H1 (cell line): Measurements from ENCODE around the gene SBK1. TPM values are rescaled to one million over a fixed set of nuclear protein-coding genes. Genes with fewer than 3 reads are reported as not detected.

Experiments
- CTCF ChIA-PET: fragments of 300-600 bp; sonication (Branson Sonifier 250); formaldehyde crosslinking; loops from one replicate; lab custom pipeline; 2021; ENCODE audit not compliant: partially characterized antibody; lab: Charles Lee
- POLR2A ChIA-PET: fragments of 300-600 bp; sonication (Branson Sonifier 250); formaldehyde crosslinking; loops from one replicate; lab custom pipeline; 2021; ENCODE audit warnings: inconsistent platforms; ENCODE audit not compliant: partially characterized antibody; lab: Charles Lee
- DNase-seq, 2 experiments: peaks; one replicate each; pipeline versions ENCODE4 v3.0.0 to v3.0.0-alpha.2; 2010 to 2022; ENCODE audit warnings: low spot score in 2 of 2, low read depth in 1 of 2, mixed read lengths in 1 of 2
- FAIRE-seq: peaks from 2 replicates; lab custom pipeline; 2011; peaks lifted over from hg19 to GRCh38; lab: Jason Lieb, UNC
- H2AFZ ChIP-seq: 2 replicates; pipeline ENCODE4 v1.8.1; 2012; ENCODE audit warnings: low read length, inconsistent platforms
- H2AK5ac ChIP-seq: 2 replicates; pipeline ENCODE4 v1.6.1; 2013; ENCODE audit warnings: low read depth, low read length
- H2BK120ac ChIP-seq: replicated peaks from 2 replicates; pipeline ENCODE3; 2013; ENCODE audit warnings: low read depth, low read length, inconsistent platforms
- H2BK12ac ChIP-seq: 2 replicates; pipeline ENCODE4 v1.6.1; 2013; ENCODE audit warnings: low read depth, low read length
- H2BK15ac ChIP-seq: 2 replicates; pipeline ENCODE4 v1.6.1; 2013; ENCODE audit warnings: low read length
- H2BK20ac ChIP-seq: 2 replicates; pipeline ENCODE4 v1.6.1; 2013; ENCODE audit warnings: low read length
- H2BK5ac ChIP-seq: 2 replicates; pipeline ENCODE4 v1.6.1; 2013; ENCODE audit warnings: low read depth, low read length
- H3K14ac ChIP-seq: 2 replicates; pipeline ENCODE4 v1.6.1; 2013; ENCODE audit warnings: inconsistent platforms; ENCODE audit not compliant: insufficient read length
- H3K18ac ChIP-seq: 2 replicates; pipeline ENCODE4 v1.6.1; 2013; ENCODE audit warnings: low read length; ENCODE audit errors: extremely low read depth
- H3K23ac ChIP-seq: 2 replicates; pipeline ENCODE4 v1.6.1; 2013; ENCODE audit warnings: inconsistent platforms; ENCODE audit not compliant: insufficient read length
- H3K23me2 ChIP-seq: 2 replicates; pipeline ENCODE4 v1.6.1; 2013; ENCODE audit warnings: low read depth, low read length
- H3K27ac ChIP-seq: 2 replicates; pipeline ENCODE4 v1.6.1; 2011; ENCODE audit warnings: low read depth, low read length, inconsistent platforms
- H3K27me3 ChIP-seq, 4 experiments: replicated peaks in 1 of 4; 1 replicate in 1 of 4; 2 replicates in 3 of 4; pipeline versions ENCODE4 v1.6.1 to v1.8.1; 2011 to 2013; ENCODE audit warnings: low read length in 3 of 4, mild to moderate bottlenecking in 3 of 4, inconsistent platforms in 2 of 4, mixed read lengths in 2 of 4, moderate library complexity in 1 of 4; ENCODE audit not compliant: control insufficient read depth in 3 of 4, insufficient read depth in 3 of 4; ENCODE audit errors: extremely low read depth in 1 of 4
- H3K36me3 ChIP-seq, 4 experiments: 2 replicates each; pipeline versions ENCODE4 v1.6.1 to v1.8.1; 2011 to 2013; ENCODE audit warnings: mild to moderate bottlenecking in 4 of 4, low read length in 3 of 4, moderate library complexity in 2 of 4, control low read depth in 1 of 4, inconsistent platforms in 1 of 4; ENCODE audit not compliant: insufficient read depth in 4 of 4, control insufficient read depth in 2 of 4
- H3K4ac ChIP-seq: replicated peaks from 2 replicates; pipeline ENCODE3; 2013; ENCODE audit warnings: low read length, low read depth, mixed read lengths, inconsistent platforms; ENCODE audit not compliant: insufficient read length
- H3K4me1 ChIP-seq, 4 experiments: replicated peaks in 1 of 4; 1 replicate in 1 of 4; 2 replicates in 3 of 4; pipeline versions ENCODE4 v1.6.1 to v1.8.1; 2011 to 2013; ENCODE audit warnings: low read length in 3 of 4, inconsistent platforms in 2 of 4, mixed read lengths in 1 of 4; ENCODE audit not compliant: insufficient read depth in 4 of 4, control insufficient read depth in 3 of 4
- H3K4me2 ChIP-seq, 2 experiments: 2 replicates each; pipeline versions ENCODE4 v1.6.1 to v1.8.1; 2011 to 2013; ENCODE audit warnings: low read depth in 2 of 2, low read length in 2 of 2, control low read depth in 1 of 2, inconsistent platforms in 1 of 2, mild to moderate bottlenecking in 1 of 2; ENCODE audit not compliant: insufficient read depth in 1 of 2
- H3K4me3 ChIP-seq, 4 experiments: fragments of 200-600, 300-600 bp in 1 of 4; sonication (generic), shearing (Covaris generic), sonication (Bioruptor Twin) in 1 of 4; 2 replicates each; pipeline versions ENCODE4 v1.5.1 to v1.8.1; 2011 to 2016; ENCODE audit warnings: low read length in 4 of 4, low read depth in 3 of 4, control low read depth in 2 of 4, inconsistent platforms in 2 of 4, mild to moderate bottlenecking in 2 of 4, mixed read lengths in 1 of 4, moderate library complexity in 1 of 4; ENCODE audit not compliant: insufficient read depth in 2 of 4; ENCODE audit errors: extremely low read depth in 1 of 4
- H3K56ac ChIP-seq: replicated peaks from 2 replicates; pipeline ENCODE3; 2013; ENCODE audit warnings: low read depth, mild to moderate bottlenecking, mixed read lengths, low read length, inconsistent platforms; ENCODE audit not compliant: insufficient read length
- H3K79me1 ChIP-seq: 2 replicates; pipeline ENCODE4 v1.6.1; 2013; ENCODE audit warnings: low read depth, low read length, control low read depth
- H3K79me2 ChIP-seq, 2 experiments: 2 replicates each; pipeline versions ENCODE4 v1.6.1 to v1.8.1; 2012 to 2013; ENCODE audit warnings: low read length in 2 of 2, mild to moderate bottlenecking in 2 of 2, inconsistent platforms in 1 of 2; ENCODE audit not compliant: insufficient read depth in 2 of 2, control insufficient read depth in 1 of 2
- H3K9ac ChIP-seq, 4 experiments: replicated peaks in 1 of 4; 1 replicate in 1 of 4; 2 replicates in 3 of 4; pipeline versions ENCODE4 v1.6.1 to v1.8.1; 2011 to 2013; ENCODE audit warnings: low read depth in 3 of 4, low read length in 3 of 4, control low read depth in 2 of 4, mild to moderate bottlenecking in 2 of 4, moderate library complexity in 2 of 4, inconsistent platforms in 1 of 4; ENCODE audit errors: extremely low read depth in 1 of 4
- H3K9me3 ChIP-seq, 2 experiments: 2 replicates each; pipeline versions ENCODE4 v1.6.1 to v1.8.1; 2012 to 2013; ENCODE audit warnings: mild to moderate bottlenecking in 2 of 2, moderate library complexity in 2 of 2, control low read depth in 1 of 2, inconsistent platforms in 1 of 2, low read depth in 1 of 2, low read length in 1 of 2, mixed read lengths in 1 of 2; ENCODE audit not compliant: insufficient read depth in 2 of 2
- H4K20me1 ChIP-seq, 2 experiments: replicated peaks in 1 of 2; 2 replicates each; pipeline versions ENCODE3 to v1.8.1; 2011 to 2013; ENCODE audit warnings: inconsistent platforms in 2 of 2, low read length in 2 of 2, mild to moderate bottlenecking in 1 of 2; ENCODE audit not compliant: insufficient read depth in 2 of 2, control insufficient read depth in 1 of 2
- H4K5ac ChIP-seq: 2 replicates; pipeline ENCODE4 v1.6.1; 2013; ENCODE audit warnings: low read length, low read depth, mixed read lengths, inconsistent platforms; ENCODE audit not compliant: insufficient read length
- H4K8ac ChIP-seq: 2 replicates; pipeline ENCODE4 v1.8.0; 2013; ENCODE audit warnings: mild to moderate bottlenecking, moderate library complexity, low read length, inconsistent platforms; ENCODE audit not compliant: insufficient read depth; ENCODE audit errors: extremely low read depth
- H4K91ac ChIP-seq: replicated peaks from 2 replicates; pipeline ENCODE3; 2013; ENCODE audit warnings: low read length, mixed read lengths, inconsistent platforms; ENCODE audit not compliant: insufficient read length
- ASH2L ChIP-seq: fragments of 200-600, 300-600 bp; sonication (generic); IDR thresholded peaks from one replicate; pipeline ENCODE4 v1.7.1; 2017; ENCODE audit warnings: low read length
- CBX8 ChIP-seq: fragments of 300-800, 300-1000 bp; sonication (generic); IDR thresholded peaks from 2 replicates; pipeline ENCODE4 v1.7.1; 2016; ENCODE audit warnings: low read depth, low read length, borderline replicate concordance
- EP300 ChIP-seq, 2 experiments: IDR thresholded peaks; 1 replicate in 1 of 2; 2 replicates in 1 of 2; pipeline ENCODE4 v1.6.1; 2011 to 2012; ENCODE audit warnings: low read depth in 2 of 2, low read length in 2 of 2, mild to moderate bottlenecking in 2 of 2, borderline replicate concordance in 1 of 2, inconsistent platforms in 1 of 2, moderate library complexity in 1 of 2
- KDM1A ChIP-seq: fragments of 200-600, 300-600 bp; sonication (generic); IDR thresholded peaks from 2 replicates; pipeline ENCODE4 v1.7.1; 2016; ENCODE audit warnings: mild to moderate bottlenecking, low read length, borderline replicate concordance
- PHF8 ChIP-seq: fragments of 200-600 bp; sonication (generic); conservative IDR thresholded peaks from 2 replicates; pipeline ENCODE4 v1.7.1; 2012; ENCODE audit warnings: low read depth, mild to moderate bottlenecking, inconsistent platforms, low read length, moderate library complexity
- SIRT6 ChIP-seq: IDR thresholded peaks from one replicate; pipeline ENCODE4 v1.7.1; 2012; ENCODE audit warnings: low read length, inconsistent platforms
- SP4 ChIP-seq: IDR thresholded peaks from 2 replicates; pipeline ENCODE4 v1.6.1; 2012; ENCODE audit warnings: low read length, inconsistent platforms
- TEAD4 ChIP-seq: IDR thresholded peaks from 2 replicates; pipeline ENCODE4 v1.6.1; 2012; ENCODE audit warnings: low read depth, low read length, inconsistent platforms, mixed read lengths
- WGBS, 2 experiments: shearing (Covaris generic) in 1 of 2; methylation state at CpG; one replicate each; pipeline versions ENCODE4 v1.1.6 to v1.1.7; 2013 to 2015; ENCODE audit warnings: low lambda C conversion rate in 2 of 2, mixed read lengths in 2 of 2, inconsistent platforms in 1 of 2, low coverage in 1 of 2, missing lambda C conversion rate in 1 of 2; ENCODE audit not compliant: insufficient replicate concordance in 2 of 2, insufficient coverage in 1 of 2, insufficient read length in 1 of 2; ENCODE audit errors: extremely low coverage in 1 of 2, missing lambda C conversion rate in 1 of 2; 5-methylcytosine and 5-hydroxymethylcytosine counted together
- polyA plus RNA-seq, 7 experiments: library from polyadenylated mRNA; depleted of rRNA in 3 of 7; stranded (reverse) in 5 of 7; unstranded in 2 of 7; fragments of >200 nt in 5 of 7; fragments of 200-250 nt in 2 of 7; gene quantifications; 1 replicate in 5 of 7; 2 replicates in 1 of 7; 4 replicates in 1 of 7; pipeline versions ENCODE4 v1.2.1 to v1.2.3, GENCODE V29; 2011 to 2013; ENCODE audit warnings: missing spikeins in 2 of 7, mixed read lengths in 2 of 7
- total RNA-seq: library from RNA; stranded (reverse); fragmentation: NEBNext Ultra II Directional; extraction: Animal tissue kit (Norgen Biotek cat#: 25700); gene quantifications from 2 replicates; pipeline ENCODE4 v1.2.1, GENCODE V29; 2021
- TF ChIP-seq, protein P1 (sequence below), 3 experiments: IDR thresholded peaks; 1 replicate in 2 of 3; 2 replicates in 1 of 3; pipeline versions ENCODE4 v1.5.1 to v1.6.1; 2011; ENCODE audit warnings: low read length in 3 of 3, mild to moderate bottlenecking in 3 of 3, inconsistent platforms in 2 of 3, low read depth in 1 of 3, moderate library complexity in 1 of 3; ENCODE audit not compliant: insufficient read depth in 1 of 3; ENCODE audit errors: control extremely low read depth in 1 of 3
- TF ChIP-seq, protein P2 (sequence below): IDR thresholded peaks from 2 replicates; pipeline ENCODE4 v1.6.1; 2011; ENCODE audit warnings: low read length, improper control_type of control experiment

SBK1 gene
- total and polyA plus RNA-seq, 2 of the 8 experiments (the other 6 are each of a cell fraction or from before 2014, with no cell fraction given): 18.2 to 73.9 TPM

DNA sequence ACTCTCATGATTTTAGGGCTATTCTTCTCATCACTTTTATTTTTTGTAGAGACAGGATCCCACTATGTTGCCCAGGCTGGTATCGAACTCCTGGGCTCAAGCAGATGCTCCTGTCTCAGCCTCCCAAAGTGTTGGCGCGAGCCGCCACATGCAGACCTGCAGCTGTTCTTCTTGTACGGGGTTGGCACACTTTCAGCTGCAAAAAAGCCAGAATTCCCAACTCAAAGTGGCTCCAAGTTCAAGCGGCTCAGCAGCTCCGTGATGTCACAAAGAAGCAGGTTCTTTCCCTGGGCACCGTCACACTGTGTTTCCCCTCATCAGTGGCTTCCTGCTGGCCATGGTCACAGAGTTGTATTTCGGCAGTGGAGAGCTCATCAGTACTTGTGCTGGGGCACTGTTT lies 6.7 kb upstream of the SBK1 start:
- no peak overlapping the region for H3K4ac ChIP-seq
- no peak overlapping the region for H4K91ac ChIP-seq
- H3K27ac ChIP-seq: no peak overlapping the region
- no peaks in the 10 kb centered on the region for H3K23me2 ChIP-seq
- H3K36me3 ChIP-seq: no peaks in the 10 kb centered on the region; a peak in 2 of 8 replicates
- FAIRE-seq: no peak
- no peak overlapping the region for H2BK20ac ChIP-seq
- POLR2A ChIA-PET: interaction anchor here (1.1 to 3.8 kb wide), 3 partner anchors 12 to 28 kb away, joined by 3 to 22 read pairs (median 4); no protein-coding TSS in a partner anchor
- no peak overlapping the region for H2BK120ac ChIP-seq
- no peak overlapping the region for H4K5ac ChIP-seq
- H3K18ac ChIP-seq: no peak overlapping the region
- H4K8ac ChIP-seq: peak overlapping the region; percentile 15
- H3K9ac ChIP-seq: no peak overlapping the region
- no peak overlapping the region for H2BK5ac ChIP-seq
- peaks cover 0 to 2% (median 0%) of the 10 kb centered on the region in 4 experiments; a peak in 1 of 7 replicates for H3K4me1 ChIP-seq
- H3K9me3 ChIP-seq: no peaks in the 10 kb centered on the region
- WGBS, 2 experiments: 96% methylated on average over 9 of the region's 9 CpGs; no CpG with 5 or more reads in 1 of the 2 experiments
- no peak overlapping the region for H3K4me2 ChIP-seq
- peaks cover 0 to 16% of the 10 kb centered on the region in 2 experiments for H4K20me1 ChIP-seq
- no peak overlapping the region for H2BK12ac ChIP-seq
- no peak overlapping the region for H3K14ac ChIP-seq
- peaks cover 10% of the 10 kb centered on the region for H3K79me1 ChIP-seq
- H2AK5ac ChIP-seq: no peak overlapping the region
- H3K27me3 ChIP-seq: no peaks in the 10 kb centered on the region
- CTCF ChIA-PET: interaction anchor here (1.3 to 10.9 kb wide), 4 partner anchors 9 to 34 kb away, joined by 3 to 152 read pairs (median 18); no protein-coding TSS in a partner anchor
- DNase-seq: no peak
- no peak overlapping the region for H2AFZ ChIP-seq
- H3K4me3 ChIP-seq: no peak overlapping the region
- no peak overlapping the region for H3K23ac ChIP-seq
- H3K56ac ChIP-seq: no peak overlapping the region
- no peak overlapping the region for H2BK15ac ChIP-seq
- peaks cover 0 to 7% of the 10 kb centered on the region in 2 experiments; a peak in 1 of 4 replicates for H3K79me2 ChIP-seq
- TF ChIP-seq CBX8 (no peak), SIRT6 (no peak), SP4 (no peak), ASH2L (no peak), KDM1A (no peak), EP300 (IDR thresholded peaks at IDR 0.05; ENCODE audit: borderline replicate concordance in 1 of 2, low read depth in 2 of 2, low read length in 2 of 2) (no peak), PHF8 (no peak), TEAD4 (no peak)
- TF ChIP-seq, protein P1, sequence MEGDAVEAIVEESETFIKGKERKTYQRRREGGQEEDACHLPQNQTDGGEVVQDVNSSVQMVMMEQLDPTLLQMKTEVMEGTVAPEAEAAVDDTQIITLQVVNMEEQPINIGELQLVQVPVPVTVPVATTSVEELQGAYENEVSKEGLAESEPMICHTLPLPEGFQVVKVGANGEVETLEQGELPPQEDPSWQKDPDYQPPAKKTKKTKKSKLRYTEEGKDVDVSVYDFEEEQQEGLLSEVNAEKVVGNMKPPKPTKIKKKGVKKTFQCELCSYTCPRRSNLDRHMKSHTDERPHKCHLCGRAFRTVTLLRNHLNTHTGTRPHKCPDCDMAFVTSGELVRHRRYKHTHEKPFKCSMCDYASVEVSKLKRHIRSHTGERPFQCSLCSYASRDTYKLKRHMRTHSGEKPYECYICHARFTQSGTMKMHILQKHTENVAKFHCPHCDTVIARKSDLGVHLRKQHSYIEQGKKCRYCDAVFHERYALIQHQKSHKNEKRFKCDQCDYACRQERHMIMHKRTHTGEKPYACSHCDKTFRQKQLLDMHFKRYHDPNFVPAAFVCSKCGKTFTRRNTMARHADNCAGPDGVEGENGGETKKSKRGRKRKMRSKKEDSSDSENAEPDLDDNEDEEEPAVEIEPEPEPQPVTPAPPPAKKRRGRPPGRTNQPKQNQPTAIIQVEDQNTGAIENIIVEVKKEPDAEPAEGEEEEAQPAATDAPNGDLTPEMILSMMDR (IDR thresholded peaks at IDR 0.05; ENCODE audit: control extremely low read depth in 1 of 3, insufficient read depth in 1 of 3, low read depth in 1 of 3, low read length in 3 of 3): no peak
- TF ChIP-seq, protein P2, sequence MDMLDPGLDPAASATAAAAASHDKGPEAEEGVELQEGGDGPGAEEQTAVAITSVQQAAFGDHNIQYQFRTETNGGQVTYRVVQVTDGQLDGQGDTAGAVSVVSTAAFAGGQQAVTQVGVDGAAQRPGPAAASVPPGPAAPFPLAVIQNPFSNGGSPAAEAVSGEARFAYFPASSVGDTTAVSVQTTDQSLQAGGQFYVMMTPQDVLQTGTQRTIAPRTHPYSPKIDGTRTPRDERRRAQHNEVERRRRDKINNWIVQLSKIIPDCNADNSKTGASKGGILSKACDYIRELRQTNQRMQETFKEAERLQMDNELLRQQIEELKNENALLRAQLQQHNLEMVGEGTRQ: no peak
